Mesothelial cell of epicardium (in vitro differentiated cells): ENCODE data around the gene KLRC2. TPM values are rescaled to one million over a fixed set of nuclear protein-coding genes. Genes with fewer than 3 reads are reported as not detected.

Experiments
- DNase-seq, 2 experiments: peaks; one replicate each; pipeline ENCODE4 v3.0.0; 2021; ENCODE audit warnings: low spot score in 2 of 2; ENCODE audit not compliant: unreplicated experiment in 2 of 2
- H3K27ac Mint-ChIP-seq: 2 replicates; pipeline ENCODE4 v1.8.0; 2021; ENCODE audit warnings: mixed read lengths
- H3K27me3 Mint-ChIP-seq: 2 replicates; pipeline ENCODE4 v1.8.0; 2021; ENCODE audit warnings: low read depth, mixed read lengths
- H3K36me3 Mint-ChIP-seq: 2 replicates; pipeline ENCODE4 v1.8.0; 2021; ENCODE audit warnings: mixed read lengths
- H3K4me1 Mint-ChIP-seq: 2 replicates; pipeline ENCODE4 v1.8.0; 2021; ENCODE audit warnings: mixed read lengths
- H3K4me3 Mint-ChIP-seq: 2 replicates; pipeline ENCODE4 v1.8.0; 2021; ENCODE audit warnings: mild to moderate bottlenecking, moderate library complexity, mixed read lengths
- H3K9me3 Mint-ChIP-seq: 2 replicates; pipeline ENCODE4 v1.8.0; 2021; ENCODE audit warnings: mixed read lengths
- total RNA-seq: library from RNA; stranded (reverse); gene quantifications from 3 replicates; pipeline ENCODE4 v1.2.1, GENCODE V29; 2021
- TF ChIP-seq, protein P1 (sequence below): fragments of 200-600 bp; sonication (generic); IDR thresholded peaks from one replicate; pipeline ENCODE4 v1.5.0; 2021; ENCODE audit warnings: antibody characterized with exemption; ENCODE audit not compliant: unreplicated experiment

KLRC2 gene
- total RNA-seq, 1 donor from 2014 or later, result not detected

DNA sequence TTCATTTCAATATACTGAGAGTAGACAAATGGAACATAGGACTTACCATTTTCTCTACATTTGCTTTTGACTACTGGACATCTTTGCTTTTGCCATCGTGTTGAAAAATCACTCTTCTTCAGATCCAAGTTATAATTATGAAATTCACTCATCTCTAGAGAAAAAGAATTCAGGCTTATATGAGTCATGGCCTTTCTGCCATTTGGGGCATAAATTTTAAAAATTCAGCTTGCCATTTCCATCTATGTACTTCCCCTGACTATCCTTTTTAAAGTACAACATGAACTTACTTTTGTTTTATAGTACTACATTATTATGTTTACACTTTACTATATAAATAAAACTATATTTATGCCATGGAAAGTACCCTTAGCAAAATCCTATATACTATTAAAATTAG lies 49.0 kb downstream of the KLRC2 start:
- H3K9me3 Mint-ChIP-seq, result peaks cover 24% of the 10 kb centered on the region
- H3K36me3 Mint-ChIP-seq, result peaks cover 24% of the 10 kb centered on the region
- DNase-seq, result no peak
- H3K4me1 Mint-ChIP-seq, result no peaks in the 10 kb centered on the region
- no peak overlapping the region for H3K4me3 Mint-ChIP-seq
- H3K27ac Mint-ChIP-seq, result no peak overlapping the region
- TF ChIP-seq, protein P1, sequence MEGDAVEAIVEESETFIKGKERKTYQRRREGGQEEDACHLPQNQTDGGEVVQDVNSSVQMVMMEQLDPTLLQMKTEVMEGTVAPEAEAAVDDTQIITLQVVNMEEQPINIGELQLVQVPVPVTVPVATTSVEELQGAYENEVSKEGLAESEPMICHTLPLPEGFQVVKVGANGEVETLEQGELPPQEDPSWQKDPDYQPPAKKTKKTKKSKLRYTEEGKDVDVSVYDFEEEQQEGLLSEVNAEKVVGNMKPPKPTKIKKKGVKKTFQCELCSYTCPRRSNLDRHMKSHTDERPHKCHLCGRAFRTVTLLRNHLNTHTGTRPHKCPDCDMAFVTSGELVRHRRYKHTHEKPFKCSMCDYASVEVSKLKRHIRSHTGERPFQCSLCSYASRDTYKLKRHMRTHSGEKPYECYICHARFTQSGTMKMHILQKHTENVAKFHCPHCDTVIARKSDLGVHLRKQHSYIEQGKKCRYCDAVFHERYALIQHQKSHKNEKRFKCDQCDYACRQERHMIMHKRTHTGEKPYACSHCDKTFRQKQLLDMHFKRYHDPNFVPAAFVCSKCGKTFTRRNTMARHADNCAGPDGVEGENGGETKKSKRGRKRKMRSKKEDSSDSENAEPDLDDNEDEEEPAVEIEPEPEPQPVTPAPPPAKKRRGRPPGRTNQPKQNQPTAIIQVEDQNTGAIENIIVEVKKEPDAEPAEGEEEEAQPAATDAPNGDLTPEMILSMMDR, result no peak
- no peaks in the 10 kb centered on the region for H3K27me3 Mint-ChIP-seq

DNA sequence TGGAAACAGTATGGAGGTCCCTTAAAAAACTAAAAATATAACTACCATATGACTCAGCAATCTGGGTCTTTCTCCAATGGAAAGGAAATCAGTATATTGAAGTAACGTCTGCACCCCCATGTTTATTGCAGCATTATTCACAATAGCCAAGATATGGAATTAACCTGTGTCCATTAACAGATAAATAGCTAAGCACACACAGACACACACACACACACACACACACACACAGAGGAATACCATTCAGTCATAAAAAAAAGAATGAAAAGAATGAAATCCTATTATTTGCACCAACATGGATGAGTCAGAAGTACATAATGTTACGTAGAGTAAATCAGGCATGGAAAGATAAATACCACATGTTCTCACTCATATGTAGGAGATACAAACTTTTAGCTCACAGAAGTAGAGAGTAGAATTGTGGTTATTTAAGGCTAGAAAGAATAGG lies 50.6 kb downstream of the KLRC2 start:
- H3K4me1 Mint-ChIP-seq, result no peaks in the 10 kb centered on the region

DNA sequence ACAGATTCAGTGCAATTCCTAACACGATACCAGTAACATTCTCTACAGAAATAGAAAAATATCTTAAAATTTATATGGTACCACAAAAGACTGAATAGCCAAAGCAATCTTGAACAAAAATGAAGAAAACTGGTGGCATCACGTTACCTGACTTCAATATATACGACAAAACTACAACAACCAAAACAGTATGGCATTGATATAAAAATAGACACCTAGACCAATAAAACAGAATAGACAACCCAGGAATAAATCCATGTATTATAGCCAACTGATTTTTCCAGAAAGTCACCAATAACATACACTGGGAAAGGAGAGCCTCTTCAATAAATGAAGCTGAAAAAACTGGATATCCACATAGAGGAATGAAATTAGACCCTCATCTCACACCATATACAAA lies 51.6 kb downstream of the KLRC2 start:
- no peak for DNase-seq
- Mint-ChIP-seq H3K4me3 (no peak overlapping the region), H3K36me3 (peaks cover 45% of the 10 kb centered on the region), H3K9me3 (peaks cover 29% of the 10 kb centered on the region), H3K4me1 (no peaks in the 10 kb centered on the region), H3K27me3 (no peaks in the 10 kb centered on the region), H3K27ac (no peak overlapping the region)
- TF ChIP-seq, protein P1, result no peak

More for the DNA sequence above, 50.6 kb downstream of the KLRC2 start:
- no peak for DNase-seq
- no peak overlapping the region for H3K4me3 Mint-ChIP-seq
- H3K27ac Mint-ChIP-seq, result no peak overlapping the region
- TF ChIP-seq, protein P1, result no peak
- peaks cover 41% of the 10 kb centered on the region for H3K36me3 Mint-ChIP-seq
- H3K27me3 Mint-ChIP-seq, result no peaks in the 10 kb centered on the region
- peaks cover 29% of the 10 kb centered on the region for H3K9me3 Mint-ChIP-seq

DNA sequence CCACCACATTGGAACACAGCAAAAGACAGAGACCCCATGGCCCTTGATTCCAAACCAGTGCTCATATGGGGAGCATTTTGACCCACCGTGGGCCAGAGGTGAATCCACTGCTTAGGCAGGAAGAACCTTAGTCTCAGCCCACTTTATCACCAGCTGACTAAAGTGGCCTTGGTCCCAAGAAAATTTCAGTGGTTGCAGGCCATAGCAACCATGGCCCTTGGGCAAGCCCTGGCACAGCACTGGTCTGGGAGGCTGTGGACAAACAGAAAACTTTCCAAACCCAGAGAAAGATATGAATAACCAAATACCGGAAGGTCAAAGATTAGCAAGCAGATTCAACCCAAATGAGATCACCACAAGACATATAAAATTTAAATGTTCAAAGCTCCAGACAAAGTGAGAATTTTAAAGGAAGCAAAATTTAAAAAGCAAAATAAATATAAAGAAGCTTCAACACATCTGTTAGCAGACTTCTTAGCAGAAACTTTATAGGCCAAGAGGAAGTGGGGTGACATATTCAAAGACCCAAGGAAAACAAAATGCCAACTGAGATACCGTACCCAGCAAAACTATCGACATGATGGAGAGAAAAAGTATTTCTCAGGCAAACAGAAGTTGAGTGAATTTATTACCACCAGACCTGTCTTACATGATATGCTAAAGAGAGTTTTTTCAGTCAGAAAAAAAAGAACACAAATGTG lies 53.7 kb downstream of the KLRC2 start:
- TF ChIP-seq, protein P1, result no peak
- Mint-ChIP-seq H3K36me3 (peaks cover 49% of the 10 kb centered on the region), H3K27me3 (no peaks in the 10 kb centered on the region), H3K4me1 (no peaks in the 10 kb centered on the region), H3K9me3 (peaks cover 29% of the 10 kb centered on the region), H3K4me3 (no peak overlapping the region), H3K27ac (no peak overlapping the region)
- DNase-seq, result no peak

Other genes with a start within 250 kb of the KLRC2 start
- gene GABARAPL1, start 223.1 kb downstream of the KLRC2 start, total RNA-seq, result 100 to 105 TPM (median 104 TPM) in 3 replicates
- gene KLRD1, start 128.1 kb downstream of the KLRC2 start, total RNA-seq, result 0.51 to 0.81 TPM (median 0.65 TPM) in 3 replicates
- not detected in 3 replicates for gene KLRK1, start 46.0 kb downstream of the KLRC2 start, total RNA-seq
- not detected in 3 replicates for gene KLRC4, start 26.3 kb downstream of the KLRC2 start, total RNA-seq
- not detected in 3 replicates for gene KLRC3, start 15.4 kb downstream of the KLRC2 start, total RNA-seq
- gene KLRC1, start 17.4 kb upstream of the KLRC2 start, total RNA-seq, result not detected in 3 replicates
- 1.7 to 2.3 TPM (median 2.3 TPM) in 3 replicates for gene EIF2S3B, start 69.9 kb upstream of the KLRC2 start, total RNA-seq
- gene MAGOHB, start 177.6 kb upstream of the KLRC2 start, total RNA-seq, result 35.4 to 38.7 TPM (median 36.8 TPM) in 3 replicates
- 0.99 to 1.4 TPM (median 1.0 TPM) in 3 replicates for gene STYK1, start 238.0 kb upstream of the KLRC2 start, total RNA-seq